ENCODE measurements around the gene NEURL1B.

- no peak for TF ChIP-seq CTCF (IDR thresholded peaks at IDR 0.05)
- no peak for TF ChIP-seq POLR2A (IDR thresholded peaks at IDR 0.05)
Observed at GRCh38 chr5:172694061-172694460, 53.0 kb downstream of the NEURL1B start.
